GM19023 (cell line): ENCODE measurements around the gene PGS1.

Experiments used
- ATAC-seq: cut with Tn5 transposase; IDR thresholded peaks from one replicate; pipeline ENCODE4 v1.9.1; 2021; ENCODE audit warnings: mild to moderate bottlenecking, moderate library complexity; ENCODE audit not compliant: unreplicated experiment

The PGS1 gene

GRCh38 chr17:78383725-78384471, 5.4 kb downstream of the PGS1 start:
- peak; percentile 42 for ATAC-seq

GRCh38 chr17:78384479-78385175, 6.2 kb downstream of the PGS1 start:
- ATAC-seq: peak; percentile 4

GRCh38 chr17:78387977-78388941, 9.8 kb downstream of the PGS1 start:
- ATAC-seq: no peak

GRCh38 chr17:78390241-78391050, 12.0 kb downstream of the PGS1 start:
- no peak for ATAC-seq

- no peak for ATAC-seq
Observed at GRCh38 chr17:78391051-78391431, 12.6 kb downstream of the PGS1 start.

GRCh38 chr17:78391843-78392242, 13.4 kb downstream of the PGS1 start:
- no peak for ATAC-seq

- no peak for ATAC-seq
Observed at GRCh38 chr17:78392295-78392694, 13.8 kb downstream of the PGS1 start.

- no peak for ATAC-seq
Observed at GRCh38 chr17:78393575-78393974, 15.1 kb downstream of the PGS1 start.

GRCh38 chr17:78394209-78394608, 15.8 kb downstream of the PGS1 start:
- ATAC-seq: no peak

GRCh38 chr17:78395155-78395554, 16.7 kb downstream of the PGS1 start:
- ATAC-seq: no peak

- no peak for ATAC-seq
Observed at GRCh38 chr17:78396441-78397337, 18.2 kb downstream of the PGS1 start.

- ATAC-seq: no peak
Observed at GRCh38 chr17:78397681-78398101, 19.2 kb downstream of the PGS1 start.

- ATAC-seq: no peak
Observed at GRCh38 chr17:78398390-78398789, 19.9 kb downstream of the PGS1 start.

- ATAC-seq: no peak
Observed at GRCh38 chr17:78399028-78399692, 20.7 kb downstream of the PGS1 start.

GRCh38 chr17:78399693-78400144, 21.3 kb downstream of the PGS1 start:
- ATAC-seq: no peak

- ATAC-seq: no peak
Observed at GRCh38 chr17:78400581-78401240, 22.3 kb downstream of the PGS1 start.

- no peak for ATAC-seq
Observed at GRCh38 chr17:78401246-78401645, 22.8 kb downstream of the PGS1 start.

GRCh38 chr17:78401891-78402290, 23.4 kb downstream of the PGS1 start:
- no peak for ATAC-seq
